ENCODE measurements around the gene PCDHGB4.
"Not testable (repeated sequence)": the region's sequence is repeated elsewhere in the genome, so short reads cannot be mapped to it uniquely, and the experiment has no call there.

The PCDHGB4 gene

GRCh38 chr5:141369994-141370848 is 17.3 kb upstream of the PCDHGB4 start, which contains the start of gene PCDHGB3:
PCDHGB3 (plus strand) TSS chr5:141370242; CDS start chr5:141370395, 153 bp downstream.
- DNase-seq = peak; percentile 7 to 14

- DNase-seq = no peak
Measured at GRCh38 chr5:141371572-141372475, 15.7 kb upstream of the PCDHGB4 start.

GRCh38 chr5:141373673-141374317 is 13.7 kb upstream of the PCDHGB4 start, which contains the start of gene PCDHGA6:
PCDHGA6 (plus strand) TSS chr5:141373891; CDS start chr5:141374084, 193 bp downstream.
- DNase-seq = no peak

- no peak for DNase-seq
Measured at GRCh38 chr5:141374627-141375026, 12.9 kb upstream of the PCDHGB4 start.

- DNase-seq = not testable (repeated sequence)
Measured at GRCh38 chr5:141375444-141376155, 11.9 kb upstream of the PCDHGB4 start.

- no peak for DNase-seq
Measured at GRCh38 chr5:141382469-141383294, 4.8 kb upstream of the PCDHGB4 start, which contains the start of gene PCDHGA7. PCDHGA7 (plus strand) TSS chr5:141382742; CDS start chr5:141382900, 158 bp downstream.

- no peak for DNase-seq
Measured at GRCh38 chr5:141383345-141383744, 4.2 kb upstream of the PCDHGB4 start.

GRCh38 chr5:141384471-141385267 is 2.8 kb upstream of the PCDHGB4 start:
- no peak for DNase-seq

- no peak for DNase-seq
Measured at GRCh38 chr5:141388661-141389060, 1.2 kb downstream of the PCDHGB4 start.

GRCh38 chr5:141389153-141390042 is 1.9 kb downstream of the PCDHGB4 start:
- no peak for DNase-seq

- no peak for DNase-seq
Measured at GRCh38 chr5:141392429-141393198, 5.1 kb downstream of the PCDHGB4 start, which contains the start of gene PCDHGA8. PCDHGA8 (plus strand) TSS chr5:141392633; CDS start chr5:141392814, 181 bp downstream.

GRCh38 chr5:141393267-141393666 is 5.8 kb downstream of the PCDHGB4 start:
- DNase-seq = no peak

GRCh38 chr5:141394401-141395187 is 7.1 kb downstream of the PCDHGB4 start:
- not testable (repeated sequence) for DNase-seq

GRCh38 chr5:141397756-141398551 is 10.5 kb downstream of the PCDHGB4 start, which contains the start of gene PCDHGB5:
PCDHGB5 (plus strand) TSS chr5:141397947; CDS start chr5:141398128, 181 bp downstream.
- DNase-seq = not testable (repeated sequence)

- no peak for DNase-seq
Measured at GRCh38 chr5:141398608-141399007, 11.1 kb downstream of the PCDHGB4 start.

GRCh38 chr5:141399555-141400258 is 12.2 kb downstream of the PCDHGB4 start:
- DNase-seq = no peak

Data from activated CD4-positive, alpha-beta T cell treated with anti-CD3 and anti-CD28 coated beads for 4 hours (primary cell).